Bronchial epithelial cell (primary cell): ENCODE measurements around the gene PPCS. TPM values are rescaled to one million over a fixed set of nuclear protein-coding genes. Genes with fewer than 3 reads are reported as not detected.
"Not testable (repeated sequence)": the region's sequence is repeated elsewhere in the genome, so short reads cannot be mapped to it uniquely, and the experiment has no call there.

ENCODE experiments used
- DNase-seq: peaks from one replicate; pipeline ENCODE4 v3.0.0-alpha.2; 2010; ENCODE audit warnings: low read depth
- FAIRE-seq: peaks from 2 replicates; lab custom pipeline; 2011; peaks lifted over from hg19 to GRCh38; lab: Jason Lieb, UNC
- H3K27me3 ChIP-seq: 2 replicates; pipeline ENCODE4 v1.5.1; 2011; ENCODE audit warnings: low read length; ENCODE audit not compliant: control insufficient read depth, insufficient read depth
- H3K36me3 ChIP-seq: 2 replicates; pipeline ENCODE4 v1.5.1; 2011; ENCODE audit warnings: low read length; ENCODE audit not compliant: control insufficient read depth, insufficient read depth
- H3K4me3 ChIP-seq: 2 replicates; pipeline ENCODE4 v1.5.1; 2011; ENCODE audit warnings: mild to moderate bottlenecking, low read depth, low read length, control low read depth
- total RNA-seq: library from RNA; depleted of rRNA; stranded (reverse); fragments of >200 nt; gene quantifications from 2 replicates; pipeline ENCODE4 v1.2.1, GENCODE V29; 2014
- TF ChIP-seq, protein P1 (sequence below): IDR thresholded peaks from 2 replicates; pipeline ENCODE4 v1.5.1; 2011; ENCODE audit warnings: mild to moderate bottlenecking, moderate library complexity, low read length, control low read depth, inconsistent platforms; ENCODE audit not compliant: insufficient read depth, severe bottlenecking

PPCS gene
- total RNA-seq, 1 donor from 2014 or later = 34.8 TPM

DNA sequence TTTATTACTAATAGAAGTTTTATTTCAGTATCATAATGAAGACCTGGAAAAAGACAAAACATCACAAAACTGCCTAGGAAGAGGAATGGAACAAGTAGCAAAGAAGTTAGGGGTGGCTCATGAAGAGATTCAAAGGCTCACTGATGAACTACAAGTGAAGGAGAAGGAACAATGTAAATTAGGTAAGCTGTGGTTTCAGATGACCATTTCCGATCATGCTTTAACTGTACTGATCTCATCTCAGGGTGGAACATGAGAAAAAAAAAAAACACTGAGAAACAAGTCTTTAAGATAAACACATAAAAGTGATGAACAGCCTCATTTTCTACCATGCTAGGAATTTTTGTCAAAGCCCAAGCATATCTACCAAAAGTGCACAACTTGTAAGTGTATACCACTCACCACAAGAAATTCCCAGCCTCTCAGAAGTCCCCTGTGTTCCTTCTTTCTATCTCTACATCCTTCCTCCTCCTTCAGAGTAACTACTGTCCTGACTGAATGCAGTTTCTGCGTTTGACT, 26.4 kb downstream of the PPCS start:
- TF ChIP-seq, protein P1, sequence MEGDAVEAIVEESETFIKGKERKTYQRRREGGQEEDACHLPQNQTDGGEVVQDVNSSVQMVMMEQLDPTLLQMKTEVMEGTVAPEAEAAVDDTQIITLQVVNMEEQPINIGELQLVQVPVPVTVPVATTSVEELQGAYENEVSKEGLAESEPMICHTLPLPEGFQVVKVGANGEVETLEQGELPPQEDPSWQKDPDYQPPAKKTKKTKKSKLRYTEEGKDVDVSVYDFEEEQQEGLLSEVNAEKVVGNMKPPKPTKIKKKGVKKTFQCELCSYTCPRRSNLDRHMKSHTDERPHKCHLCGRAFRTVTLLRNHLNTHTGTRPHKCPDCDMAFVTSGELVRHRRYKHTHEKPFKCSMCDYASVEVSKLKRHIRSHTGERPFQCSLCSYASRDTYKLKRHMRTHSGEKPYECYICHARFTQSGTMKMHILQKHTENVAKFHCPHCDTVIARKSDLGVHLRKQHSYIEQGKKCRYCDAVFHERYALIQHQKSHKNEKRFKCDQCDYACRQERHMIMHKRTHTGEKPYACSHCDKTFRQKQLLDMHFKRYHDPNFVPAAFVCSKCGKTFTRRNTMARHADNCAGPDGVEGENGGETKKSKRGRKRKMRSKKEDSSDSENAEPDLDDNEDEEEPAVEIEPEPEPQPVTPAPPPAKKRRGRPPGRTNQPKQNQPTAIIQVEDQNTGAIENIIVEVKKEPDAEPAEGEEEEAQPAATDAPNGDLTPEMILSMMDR = no peak
- DNase-seq (no peak), FAIRE-seq (no peak)
- Histone ChIP-seq H3K27me3 (no peaks in the 10 kb centered on the region), H3K36me3 (no peaks in the 10 kb centered on the region), H3K4me3 (no peak overlapping the region)

DNA sequence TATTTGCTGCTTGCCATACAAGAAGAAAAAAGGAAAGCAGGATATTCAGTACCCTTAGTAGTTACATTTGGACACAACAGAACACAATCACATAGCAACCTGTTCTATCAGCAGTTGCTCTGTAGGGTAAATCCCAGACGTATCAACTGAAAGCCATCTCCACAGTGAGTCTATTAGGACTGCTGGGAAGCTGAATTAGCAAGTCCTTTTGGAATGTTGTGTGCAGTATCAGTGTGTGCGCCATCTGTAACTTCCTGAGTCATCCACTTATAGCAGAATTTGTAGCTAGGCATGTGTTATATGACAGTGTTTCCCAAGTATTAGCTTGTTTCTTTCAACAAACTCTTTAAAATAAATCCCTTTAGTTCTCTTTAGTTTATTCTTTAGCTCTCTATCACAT, 28.0 kb downstream of the PPCS start:
- peak; percentile 92 for FAIRE-seq
- DNase-seq = peak; percentile 93
- no peaks in the 10 kb centered on the region for H3K27me3 ChIP-seq
- H3K36me3 ChIP-seq = no peaks in the 10 kb centered on the region
- H3K4me3 ChIP-seq = no peak overlapping the region
- TF ChIP-seq, protein P1 = no peak

DNA sequence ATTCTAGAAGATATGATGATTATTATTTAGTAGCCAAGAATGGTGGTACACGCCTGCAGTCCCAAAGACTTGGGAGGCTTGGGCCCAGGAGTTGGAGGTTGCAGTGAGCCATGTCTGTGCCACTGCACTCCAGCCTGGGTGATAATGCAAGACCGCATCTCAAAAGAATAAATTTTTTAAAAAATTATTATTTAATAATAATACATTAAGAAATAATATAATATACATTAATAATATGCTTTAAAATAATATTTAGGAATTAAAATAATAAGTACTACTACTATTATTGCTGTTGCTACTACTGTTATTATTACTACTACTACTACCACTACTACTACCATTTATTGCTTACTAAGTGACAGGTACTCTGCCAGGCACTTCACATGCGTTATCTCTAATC, 33.9 kb downstream of the PPCS start:
- Histone ChIP-seq H3K27me3 (no peaks in the 10 kb centered on the region), H3K36me3 (no peaks in the 10 kb centered on the region), H3K4me3 (no peak overlapping the region)
- TF ChIP-seq, protein P1 = no peak
- FAIRE-seq (no peak), DNase-seq (no peak)

DNA sequence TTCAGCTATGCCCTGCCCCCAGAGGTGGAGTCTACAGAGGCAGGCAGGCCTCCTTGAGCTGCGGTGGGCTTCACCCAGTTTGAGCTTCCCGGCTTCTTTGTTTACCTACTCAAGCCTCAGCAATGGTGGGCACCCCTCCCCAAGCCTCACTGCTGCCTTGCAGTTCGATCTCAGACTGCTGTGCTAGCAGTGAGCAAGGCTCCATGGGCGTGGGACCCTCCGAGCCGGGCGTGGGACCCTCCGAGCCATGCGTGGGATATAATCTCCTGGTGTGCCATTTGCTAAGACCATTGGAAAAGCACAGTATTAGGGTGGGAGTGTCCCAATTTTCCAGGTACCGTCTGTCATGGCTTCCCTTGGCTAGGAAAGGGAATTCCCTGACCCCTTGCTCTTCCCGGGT, 45.7 kb downstream of the PPCS start:
- H3K4me3 ChIP-seq, H3K27me3 ChIP-seq, H3K36me3 ChIP-seq, DNase-seq, FAIRE-seq: not testable (repeated sequence)

DNA sequence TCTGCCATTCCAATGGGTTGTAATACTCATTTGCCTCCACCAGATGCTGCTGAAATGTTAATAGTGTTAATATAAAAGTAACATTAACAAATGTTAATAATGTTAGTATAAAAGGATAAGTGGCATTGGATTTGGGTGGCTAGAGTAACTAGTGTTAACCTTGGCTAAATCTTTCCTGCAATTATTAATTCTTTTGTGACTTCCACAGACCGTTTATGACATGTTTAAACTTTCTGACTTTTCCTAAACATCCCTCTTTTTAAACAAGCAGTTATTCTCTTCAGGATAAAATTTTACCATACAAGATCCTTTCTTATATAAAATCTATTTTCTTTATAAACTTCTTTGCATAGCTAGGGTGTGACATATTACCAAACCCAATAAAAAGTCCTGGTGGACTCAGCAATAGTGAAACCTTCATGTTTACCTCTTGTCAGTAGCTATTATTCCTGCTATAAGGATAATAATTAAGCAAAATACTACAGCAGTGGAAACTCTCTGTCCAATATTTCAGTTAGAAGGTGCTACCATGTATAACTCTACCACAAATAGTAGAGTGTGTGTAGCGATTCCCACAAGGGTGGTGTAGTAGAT, 48.3 kb downstream of the PPCS start:
- no peaks in the 10 kb centered on the region for H3K27me3 ChIP-seq
- H3K36me3 ChIP-seq = no peaks in the 10 kb centered on the region
- DNase-seq (no peak), FAIRE-seq (no peak)
- no peak overlapping the region for H3K4me3 ChIP-seq
- TF ChIP-seq, protein P1 = no peak

DNA sequence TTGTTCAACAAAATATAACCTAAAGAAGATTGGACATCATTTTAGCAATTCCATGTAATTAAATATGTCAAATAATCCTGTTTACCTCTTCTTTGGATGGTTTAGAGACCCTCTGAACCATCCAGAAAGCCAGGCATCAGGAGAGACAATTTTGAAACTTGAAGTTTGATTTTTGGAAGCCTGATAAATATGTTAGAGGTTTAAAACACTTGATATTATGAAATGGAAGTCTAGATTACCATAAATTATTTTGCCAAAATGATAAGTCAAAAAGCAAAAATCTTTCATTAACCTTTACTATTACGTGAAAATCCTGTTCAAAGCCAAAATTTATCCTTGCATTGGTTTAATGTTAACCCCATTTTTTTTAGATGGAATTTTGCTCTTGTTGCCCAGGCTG, 50.2 kb downstream of the PPCS start:
- H3K36me3 ChIP-seq = no peaks in the 10 kb centered on the region
- DNase-seq (no peak), FAIRE-seq (no peak)
- TF ChIP-seq, protein P1 = no peak
- no peak overlapping the region for H3K4me3 ChIP-seq
- no peaks in the 10 kb centered on the region for H3K27me3 ChIP-seq

Other genes with a start within 250 kb of the PPCS start
- gene FOXJ3, start 121.3 kb upstream of the PPCS start, total RNA-seq = 13.2 and 17.0 TPM in 2 replicates
- under 0.01 TPM in 1 of 2 replicates, not detected in the other for gene RIMKLA, start 75.8 kb upstream of the PPCS start, total RNA-seq
- 0.26 and 0.90 TPM in 2 replicates for gene ZMYND12, start 521 bp upstream of the PPCS start, total RNA-seq
- 0.77 and 0.79 TPM in 2 replicates for gene CCDC30, start 6.7 kb downstream of the PPCS start, total RNA-seq
- gene PPIH, start 201.9 kb downstream of the PPCS start, total RNA-seq = 21.9 and 40.8 TPM in 2 replicates
- gene YBX1, start 225.9 kb downstream of the PPCS start, total RNA-seq = 1,123 and 1,188 TPM in 2 replicates